K562 (cell line): ENCODE results near the gene CRIP1. TPM values are rescaled to one million over a fixed set of nuclear protein-coding genes. Genes with fewer than 3 reads are reported as not detected.
A peak's percentile ranks its signal among the peaks of the same experiment; 100 is the strongest.

Experiments
- ATAC-seq: fragments of 200-7000 bp; cut with Tn5 transposase; 3 replicates; pipeline ENCODE4 v1.9.1; 2020; ENCODE audit warnings: moderate library complexity
- BruUV-seq: library from RNA; stranded (reverse); fragments of 400-500 nt; replicated peaks from 2 replicates; lab custom pipeline; 2021; lab: Mats Ljungman, UMichigan
- CTCF ChIA-PET: fragments of 300-600 bp; formaldehyde crosslinking; extraction: SDS; loops from one replicate; lab custom pipeline; 2021; ENCODE audit warnings: low intra/inter-chr PET ratio; lab: Yijun Ruan, JAX
- POLR2A ChIA-PET: fragments of 300-600, 350-650 bp; sonication (Branson Sonifier 250); formaldehyde crosslinking; extraction: SDS; loops from one replicate; lab custom pipeline; 2021; ENCODE audit warnings: antibody characterized with exemption, inconsistent platforms; lab: Yijun Ruan, JAX
- DNase-seq, 4 experiments: peaks; one replicate each; pipeline versions ENCODE4 v3.0.0 to v3.0.0-alpha.2; 2011 to 2018; ENCODE audit warnings: low spot score in 3 of 4, mixed read lengths in 3 of 4; ENCODE audit errors: extremely low read depth in 1 of 4
- FAIRE-seq: peaks from 2 replicates; lab custom pipeline; 2011; peaks lifted over from hg19 to GRCh38; lab: Jason Lieb, UNC
- H2AFZ ChIP-seq: 2 replicates; pipeline ENCODE4 v1.6.0; 2011; ENCODE audit warnings: low read depth, low read length, control low read depth, inconsistent platforms
- H3K27ac ChIP-seq: fragments of 200-600 bp; 3 replicates; pipeline ENCODE4 v1.8.0; 2011; ENCODE audit warnings: low read depth, mild to moderate bottlenecking, control low read depth, inconsistent platforms, low read length, moderate library complexity, mixed read lengths; ENCODE audit errors: extremely low read depth
- H3K27me3 ChIP-seq, 2 experiments: fragments of 300-600 bp in 1 of 2; 2 replicates in 1 of 2; 3 replicates in 1 of 2; pipeline versions ENCODE4 v1.6.0 to v1.8.0; 2011; ENCODE audit warnings: inconsistent platforms in 2 of 2, low read length in 2 of 2, mild to moderate bottlenecking in 1 of 2, mixed read lengths in 1 of 2, moderate library complexity in 1 of 2; ENCODE audit not compliant: control insufficient read depth in 2 of 2, insufficient read depth in 2 of 2
- H3K36me3 ChIP-seq: fragments of 300-600 bp; 3 replicates; pipeline ENCODE4 v1.8.0; 2011; ENCODE audit warnings: mild to moderate bottlenecking, low read length, inconsistent platforms; ENCODE audit not compliant: control insufficient read depth, insufficient read depth
- H3K4me1 ChIP-seq, 2 experiments: fragments of 200-600 bp in 1 of 2; replicated peaks in 1 of 2; 2 replicates in 1 of 2; 3 replicates in 1 of 2; pipeline versions ENCODE4 v1.5.1 to v1.8.0; 2011; ENCODE audit warnings: inconsistent platforms in 2 of 2, low read length in 2 of 2, mild to moderate bottlenecking in 1 of 2, mixed read lengths in 1 of 2, moderate library complexity in 1 of 2; ENCODE audit not compliant: control insufficient read depth in 2 of 2, insufficient read depth in 2 of 2
- H3K4me2 ChIP-seq: 2 replicates; pipeline ENCODE4 v1.6.1; 2011; ENCODE audit warnings: low read length, control low read depth, inconsistent platforms, mixed read lengths; ENCODE audit not compliant: insufficient read depth
- H3K4me3 ChIP-seq: fragments of 200-600 bp; sonication (generic), shearing (Covaris generic); 2 replicates; pipeline ENCODE4 v1.5.1; 2016; ENCODE audit warnings: control low read depth, inconsistent platforms
- H3K79me2 ChIP-seq: fragments of 200-600 bp; 3 replicates; pipeline ENCODE4 v1.8.0; 2011; ENCODE audit warnings: low read length, inconsistent platforms; ENCODE audit not compliant: control insufficient read depth, insufficient read depth
- H3K9ac ChIP-seq, 2 experiments: 2 replicates each; pipeline versions ENCODE4 v1.6.0 to v1.6.1; 2011; ENCODE audit warnings: low read depth in 2 of 2, low read length in 2 of 2, control low read depth in 1 of 2, inconsistent platforms in 1 of 2, mild to moderate bottlenecking in 1 of 2, mixed read lengths in 1 of 2; ENCODE audit not compliant: insufficient read depth in 1 of 2
- H3K9me1 ChIP-seq: one replicate; pipeline ENCODE4 v1.6.0; 2011; ENCODE audit warnings: inconsistent platforms, mild to moderate bottlenecking, low read length, moderate library complexity; ENCODE audit not compliant: control insufficient read depth, insufficient read depth
- H3K9me3 ChIP-seq: replicated peaks from 2 replicates; pipeline ENCODE4 v1.5.1; 2011; ENCODE audit warnings: low read depth, low read length, inconsistent platforms; ENCODE audit not compliant: control insufficient read depth, insufficient read depth
- H4K20me1 ChIP-seq: replicated peaks from 2 replicates; pipeline ENCODE4 v1.6.1; 2011; ENCODE audit warnings: low read length, inconsistent platforms, mixed read lengths; ENCODE audit not compliant: control insufficient read depth, insufficient read depth
- FOSL1 ChIP-seq: fragments of 200-800 bp; sonication (Bioruptor generic); conservative IDR thresholded peaks from 2 replicates; pipeline ENCODE4 v1.6.1; 2016; ENCODE audit warnings: missing genetic modification characterization, missing compliant biosample characterization
- GATAD2A ChIP-seq: fragments of 450-650 bp; IDR thresholded peaks from 2 replicates; pipeline ENCODE4 v1.6.1; 2017
- MCM5 ChIP-seq: fragments of 450-650 bp; IDR thresholded peaks from 2 replicates; pipeline ENCODE4 v1.6.1; 2016; ENCODE audit warnings: low read depth
- NR4A1 ChIP-seq, 2 experiments: fragments of 250-450 bp in 1 of 2; fragments of 450-650 bp in 1 of 2; sonication (Bioruptor Pico) in 1 of 2; IDR thresholded peaks; 2 replicates each; pipeline versions ENCODE4 v1.4.0 to v1.6.1; 2016 to 2020; ENCODE audit warnings: mild to moderate bottlenecking in 2 of 2, missing compliant biosample characterization in 1 of 2, missing genetic modification characterization in 1 of 2, moderate library complexity in 1 of 2
- PPARD ChIP-seq: fragments of 250-450 bp; sonication (Bioruptor Pico); IDR thresholded peaks from 2 replicates; pipeline ENCODE4 v1.8.0; 2022; ENCODE audit warnings: inconsistent platforms, mild to moderate bottlenecking, moderate library complexity
- PURB ChIP-seq: sonication (generic); formaldehyde crosslinking; IDR thresholded peaks from 2 replicates; pipeline ENCODE4 v1.9.0; 2021; ENCODE audit warnings: low read depth, mild to moderate bottlenecking, missing genetic modification reagents
- RBM34 ChIP-seq: fragments of 200-400 bp; formaldehyde crosslinking; IDR thresholded peaks from 2 replicates; pipeline ENCODE4 v1.6.1; 2018; ENCODE audit warnings: low read length, borderline replicate concordance; ENCODE audit not compliant: insufficient read depth
- SMARCB1 ChIP-seq: IDR thresholded peaks from 2 replicates; pipeline ENCODE4 v1.6.1; 2011; ENCODE audit warnings: improper control_type of control experiment, low read depth; ENCODE audit not compliant: insufficient read length
- SNAPC5 ChIP-seq: fragments of 250-450 bp; sonication (Bioruptor Pico); IDR thresholded peaks from 2 replicates; pipeline ENCODE4 v1.8.0; 2021; ENCODE audit warnings: moderate library complexity, mild to moderate bottlenecking, inconsistent platforms
- ZBTB2 ChIP-seq: fragments of 450-650 bp; IDR thresholded peaks from 2 replicates; pipeline ENCODE4 v1.6.1; 2016; ENCODE audit warnings: antibody characterized with exemption
- ZNF561 ChIP-seq: fragments of 450-650 bp; formaldehyde crosslinking; conservative IDR thresholded peaks from 2 replicates; pipeline ENCODE4 v1.4.0; 2020; ENCODE audit warnings: mild to moderate bottlenecking, moderate library complexity
- ZNF655 ChIP-seq: fragments of 250-450 bp; sonication (Bioruptor Pico); IDR thresholded peaks from 2 replicates; pipeline ENCODE4 v1.5.0; 2021
- WGBS: fragments of 100-300 bp; shearing (Covaris generic); methylation state at CpG from one replicate; pipeline ENCODE4 v1.1.6; 2016; ENCODE audit warnings: low coverage, mixed read lengths; ENCODE audit not compliant: insufficient coverage; ENCODE audit errors: missing lambda C conversion rate; 5-methylcytosine and 5-hydroxymethylcytosine counted together
- in situ Hi-C: fragments of 300-500 bp; cut with MboI; formaldehyde crosslinking; loops from 4 replicates; pipeline ENCODE4 v1.15.0; 2018; ENCODE audit warnings: inconsistent platforms, mixed read lengths
- intact Hi-C: fragments of 100-400 bp; cut with micrococcal nuclease; formaldehyde crosslinking; loops from 2 replicates; pipeline ENCODE4 v1.14.2; 2022
- polyA plus RNA-seq, 8 experiments: library from polyadenylated mRNA; depleted of rRNA in 4 of 8; stranded (reverse) in 5 of 8; unstranded in 3 of 8; fragments of >200 nt; fragmentation: Nextera tagmentation in 2 of 8; fragmentation: Illumina TruSeq in 1 of 8; extraction: Ambion mirVana in 2 of 8; extraction: Trizol in 1 of 8; gene quantifications; 2 replicates each; pipeline versions ENCODE4 v1.2.1 to v1.2.3, GENCODE V29; 2011 to 2014; ENCODE audit warnings: inconsistent platforms in 1 of 8, missing spikeins in 1 of 8
- total RNA-seq, 7 experiments: library from RNA; depleted of rRNA in 6 of 7; stranded (reverse); fragments of >200 nt in 6 of 7; fragmentation: Illumina TruSeq in 2 of 7; extraction: Trizol in 2 of 7; gene quantifications; 2 replicates each; pipeline versions ENCODE4 v1.2.1 to v1.2.3, GENCODE V29; 2011 to 2021; ENCODE audit warnings: low replicate concordance in 1 of 7
- TF ChIP-seq, protein P1 (sequence below): fragments of 450-650 bp; formaldehyde crosslinking; IDR thresholded peaks from 2 replicates; pipeline ENCODE4 v1.4.0; 2020; ENCODE audit warnings: mild to moderate bottlenecking, mixed read lengths
- TF ChIP-seq, protein P2 (sequence below): sonication (generic); formaldehyde crosslinking; IDR thresholded peaks from 2 replicates; pipeline ENCODE4 v1.8.1; 2023; ENCODE audit warnings: mild to moderate bottlenecking, missing genetic modification reagents
- TF ChIP-seq, protein P3 (sequence below): fragments of 250-450 bp; sonication (Bioruptor Pico); IDR thresholded peaks from 2 replicates; pipeline ENCODE4 v1.5.1; 2021; ENCODE audit warnings: mild to moderate bottlenecking

CRIP1 gene
- total and polyA plus RNA-seq, 9 of the 15 experiments (the other 6 are each of a cell fraction or from before 2014, with no cell fraction given): 0.11 to 0.58 (median 0.14) TPM; not detected in 6

- no peak overlapping the region for H2AFZ ChIP-seq
- no TSS peak for BruUV-seq
- peaks cover 5 to 57% of the 10 kb centered on the region in 2 experiments; a peak in 3 of 5 replicates for H3K27me3 ChIP-seq
- ATAC-seq: no peak
- no peaks in the 10 kb centered on the region for H3K9me1 ChIP-seq
- in situ Hi-C loops: no loop called here
- no peak overlapping the region for H3K27ac ChIP-seq
- no peak for DNase-seq
- H3K36me3 ChIP-seq: no peaks in the 10 kb centered on the region
- no peaks in the 10 kb centered on the region for H4K20me1 ChIP-seq
- no peak for FAIRE-seq
- H3K79me2 ChIP-seq: no peaks in the 10 kb centered on the region
- ChIA-PET POLR2A (no interaction called here), CTCF (no interaction called here)
- 14% methylated on average over 9 of the region's 9 CpGs for WGBS
- no peak overlapping the region for H3K4me3 ChIP-seq
- H3K9me3 ChIP-seq: no peaks in the 10 kb centered on the region
- peaks cover 0 to 49% of the 10 kb centered on the region in 2 experiments; a peak in 2 of 5 replicates for H3K4me1 ChIP-seq
- peak overlapping the region in 1 of 2 experiments; percentile 17; a peak in 1 of 4 replicates for H3K9ac ChIP-seq
- intact Hi-C loops: loop anchor here (5.0 kb wide), 1 partner anchor 161 kb away; no protein-coding TSS in a partner anchor
- no peak overlapping the region for H3K4me2 ChIP-seq
- TF ChIP-seq PPARD (no peak), ZNF655 (CRISPR knock-in tag) (no peak), ZBTB2 (no peak), RBM34 (no peak), SMARCB1 (no peak), PURB (CRISPR knock-in tag) (no peak), SNAPC5 (no peak), NR4A1 (CRISPR knock-in tag; IDR thresholded peaks at IDR 0.05) (no peak), NR4A1 (tag; IDR thresholded peaks at IDR 0.05) (no peak), ZNF561 (CRISPR knock-in tag) (no peak), MCM5 (no peak), FOSL1 (no peak), GATAD2A (no peak)
- TF ChIP-seq, protein P1, sequence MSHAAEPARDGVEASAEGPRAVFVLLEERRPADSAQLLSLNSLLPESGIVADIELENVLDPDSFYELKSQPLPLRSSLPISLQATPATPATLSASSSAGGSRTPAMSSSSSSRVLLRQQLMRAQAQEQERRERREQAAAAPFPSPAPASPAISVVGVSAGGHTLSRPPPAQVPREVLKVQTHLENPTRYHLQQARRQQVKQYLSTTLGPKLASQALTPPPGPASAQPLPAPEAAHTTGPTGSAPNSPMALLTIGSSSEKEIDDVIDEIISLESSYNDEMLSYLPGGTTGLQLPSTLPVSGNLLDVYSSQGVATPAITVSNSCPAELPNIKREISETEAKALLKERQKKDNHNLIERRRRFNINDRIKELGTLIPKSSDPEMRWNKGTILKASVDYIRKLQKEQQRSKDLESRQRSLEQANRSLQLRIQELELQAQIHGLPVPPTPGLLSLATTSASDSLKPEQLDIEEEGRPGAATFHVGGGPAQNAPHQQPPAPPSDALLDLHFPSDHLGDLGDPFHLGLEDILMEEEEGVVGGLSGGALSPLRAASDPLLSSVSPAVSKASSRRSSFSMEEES: no peak
- TF ChIP-seq, protein P2, sequence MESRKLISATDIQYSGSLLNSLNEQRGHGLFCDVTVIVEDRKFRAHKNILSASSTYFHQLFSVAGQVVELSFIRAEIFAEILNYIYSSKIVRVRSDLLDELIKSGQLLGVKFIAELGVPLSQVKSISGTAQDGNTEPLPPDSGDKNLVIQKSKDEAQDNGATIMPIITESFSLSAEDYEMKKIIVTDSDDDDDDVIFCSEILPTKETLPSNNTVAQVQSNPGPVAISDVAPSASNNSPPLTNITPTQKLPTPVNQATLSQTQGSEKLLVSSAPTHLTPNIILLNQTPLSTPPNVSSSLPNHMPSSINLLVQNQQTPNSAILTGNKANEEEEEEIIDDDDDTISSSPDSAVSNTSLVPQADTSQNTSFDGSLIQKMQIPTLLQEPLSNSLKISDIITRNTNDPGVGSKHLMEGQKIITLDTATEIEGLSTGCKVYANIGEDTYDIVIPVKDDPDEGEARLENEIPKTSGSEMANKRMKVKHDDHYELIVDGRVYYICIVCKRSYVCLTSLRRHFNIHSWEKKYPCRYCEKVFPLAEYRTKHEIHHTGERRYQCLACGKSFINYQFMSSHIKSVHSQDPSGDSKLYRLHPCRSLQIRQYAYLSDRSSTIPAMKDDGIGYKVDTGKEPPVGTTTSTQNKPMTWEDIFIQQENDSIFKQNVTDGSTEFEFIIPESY: no peak
- TF ChIP-seq, protein P3, sequence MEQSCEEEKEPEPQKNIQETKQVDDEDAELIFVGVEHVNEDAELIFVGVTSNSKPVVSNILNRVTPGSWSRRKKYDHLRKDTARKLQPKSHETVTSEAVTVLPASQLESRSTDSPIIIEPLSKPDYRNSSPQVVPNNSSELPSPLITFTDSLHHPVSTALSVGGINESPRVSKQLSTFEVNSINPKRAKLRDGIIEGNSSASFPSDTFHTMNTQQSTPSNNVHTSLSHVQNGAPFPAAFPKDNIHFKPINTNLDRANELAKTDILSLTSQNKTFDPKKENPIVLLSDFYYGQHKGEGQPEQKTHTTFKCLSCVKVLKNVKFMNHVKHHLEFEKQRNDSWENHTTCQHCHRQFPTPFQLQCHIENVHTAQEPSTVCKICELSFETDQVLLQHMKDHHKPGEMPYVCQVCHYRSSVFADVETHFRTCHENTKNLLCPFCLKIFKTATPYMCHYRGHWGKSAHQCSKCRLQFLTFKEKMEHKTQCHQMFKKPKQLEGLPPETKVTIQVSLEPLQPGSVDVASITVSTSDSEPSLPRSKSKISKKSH (CRISPR knock-in tag): no peak
These were observed 46.7 kb downstream of the CRIP1 start for GRCh38 chr14:105533391-105533790.
